Activated T-cell treated with anti-CD3 and anti-CD28 coated beads, Interleukin-2, amount 50 U/mL, for 4 hours (primary cell): ENCODE results near the gene GCA. TPM values are rescaled to one million over a fixed set of nuclear protein-coding genes. Genes with fewer than 3 reads are reported as not detected.

Source experiments
- ATAC-seq, 2 donors: fragments of 200-7000 bp; cut with Tn5 transposase; one replicate each; pipeline ENCODE4 v1.10.0; 2021
- DNase-seq: peaks from one replicate; pipeline ENCODE4 v3.0.0-alpha.2; 2020
- H3K27me3 Mint-ChIP-seq: one replicate; pipeline ENCODE4 v1.8.0; 2021; ENCODE audit warnings: low read depth, mixed read lengths
- H3K36me3 Mint-ChIP-seq: one replicate; pipeline ENCODE4 v1.8.0; 2022; ENCODE audit warnings: mixed read lengths; ENCODE audit not compliant: insufficient read depth
- H3K4me1 Mint-ChIP-seq: one replicate; pipeline ENCODE4 v1.8.0; 2021; ENCODE audit warnings: low read depth, mixed read lengths
- H3K4me3 Mint-ChIP-seq: one replicate; pipeline ENCODE4 v1.8.0; 2021; ENCODE audit warnings: mild to moderate bottlenecking, moderate library complexity, mixed read lengths
- H3K9me3 Mint-ChIP-seq: one replicate; pipeline ENCODE4 v1.8.0; 2021; ENCODE audit warnings: mixed read lengths
- total RNA-seq, 3 donors: library from RNA; stranded (reverse); gene quantifications; one replicate each; pipeline ENCODE4 v1.2.1, GENCODE V29; 2021

Gene GCA
- total RNA-seq, 3 donors from 2014 or later, result 11.1 to 13.0 (median 11.8) TPM

GRCh38 chr2:162317861-162318327 lies 26.0 kb upstream of the GCA start:
- Mint-ChIP-seq H3K4me1 (peaks cover 61% of the 10 kb centered on the region), H3K27me3 (no peaks in the 10 kb centered on the region), H3K36me3 (peaks cover 13% of the 10 kb centered on the region), H3K4me3 (peak overlapping the region; percentile 90), H3K9me3 (no peaks in the 10 kb centered on the region)
- peak; percentile 6 for DNase-seq
- peak; percentile 9 to 25 for ATAC-seq

- Mint-ChIP-seq H3K36me3 (peaks cover 13% of the 10 kb centered on the region), H3K27me3 (no peaks in the 10 kb centered on the region)
Measured at GRCh38 chr2:162318328-162319180, 25.4 kb upstream of the GCA start, which contains the start of gene IFIH1. TSS of gene IFIH1 (minus strand) at chr2:162318684. CDS start at chr2:162318307, 377 bp downstream.

GRCh38 chr2:162320864-162321517 lies 22.9 kb upstream of the GCA start:
- Mint-ChIP-seq H3K27me3 (no peaks in the 10 kb centered on the region), H3K4me3 (no peak overlapping the region), H3K9me3 (no peaks in the 10 kb centered on the region), H3K36me3 (peaks cover 5% of the 10 kb centered on the region), H3K4me1 (peaks cover 37% of the 10 kb centered on the region)
- DNase-seq, result no peak
- no peak for ATAC-seq

More at GRCh38 chr2:162318328-162319180, 25.4 kb upstream of the GCA start, which contains the start of gene IFIH1:
- peak; percentile 63 for DNase-seq
- peak; percentile 84 to 86 for ATAC-seq
- Mint-ChIP-seq H3K4me1 (peaks cover 59% of the 10 kb centered on the region), H3K9me3 (no peaks in the 10 kb centered on the region), H3K4me3 (peak within 1 kb of the TSS; percentile 90)

GRCh38 chr2:162324953-162325352 lies 19.0 kb upstream of the GCA start:
- Mint-ChIP-seq H3K36me3 (peaks cover 2% of the 10 kb centered on the region), H3K4me1 (peaks cover 14% of the 10 kb centered on the region), H3K9me3 (no peaks in the 10 kb centered on the region), H3K4me3 (no peak overlapping the region), H3K27me3 (no peaks in the 10 kb centered on the region)
- DNase-seq (no peak), ATAC-seq (no peak)

- peak; percentile 14 for DNase-seq
- no peaks in the 10 kb centered on the region for H3K27me3 Mint-ChIP-seq
- H3K4me1 Mint-ChIP-seq, result peaks cover 2% of the 10 kb centered on the region
- no peaks in the 10 kb centered on the region for H3K9me3 Mint-ChIP-seq
- no peak overlapping the region for H3K4me3 Mint-ChIP-seq
- peak in 1 of 2 donors; percentile 43 for ATAC-seq
- H3K36me3 Mint-ChIP-seq, result peaks cover 2% of the 10 kb centered on the region
Measured at GRCh38 chr2:162327134-162327769, 16.7 kb upstream of the GCA start.

GRCh38 chr2:162327806-162328205 lies 16.1 kb upstream of the GCA start:
- ATAC-seq (no peak), DNase-seq (no peak)
- Mint-ChIP-seq H3K27me3 (no peaks in the 10 kb centered on the region), H3K36me3 (peaks cover 2% of the 10 kb centered on the region), H3K9me3 (no peaks in the 10 kb centered on the region), H3K4me1 (peaks cover 2% of the 10 kb centered on the region), H3K4me3 (no peak overlapping the region)

GRCh38 chr2:162328424-162329157 lies 15.3 kb upstream of the GCA start:
- Mint-ChIP-seq H3K4me3 (no peak overlapping the region), H3K9me3 (no peaks in the 10 kb centered on the region), H3K27me3 (no peaks in the 10 kb centered on the region), H3K36me3 (peaks cover 2% of the 10 kb centered on the region), H3K4me1 (peaks cover 2% of the 10 kb centered on the region)
- ATAC-seq (no peak), DNase-seq (no peak)

- ATAC-seq (no peak), DNase-seq (no peak)
- Mint-ChIP-seq H3K4me3 (no peak overlapping the region), H3K27me3 (no peaks in the 10 kb centered on the region), H3K36me3 (no peaks in the 10 kb centered on the region), H3K4me1 (peaks cover 2% of the 10 kb centered on the region), H3K9me3 (no peaks in the 10 kb centered on the region)
Measured at GRCh38 chr2:162330881-162331280, 13.1 kb upstream of the GCA start.

GRCh38 chr2:162333968-162334367 lies 10.0 kb upstream of the GCA start:
- Mint-ChIP-seq H3K4me3 (no peak overlapping the region), H3K27me3 (no peaks in the 10 kb centered on the region), H3K36me3 (no peaks in the 10 kb centered on the region), H3K4me1 (no peaks in the 10 kb centered on the region), H3K9me3 (no peaks in the 10 kb centered on the region)
- DNase-seq (no peak), ATAC-seq (peak in 1 of 2 donors; percentile 48)

- H3K9me3 Mint-ChIP-seq, result no peaks in the 10 kb centered on the region
- H3K4me1 Mint-ChIP-seq, result no peaks in the 10 kb centered on the region
- no peak overlapping the region for H3K4me3 Mint-ChIP-seq
- no peaks in the 10 kb centered on the region for H3K36me3 Mint-ChIP-seq
- no peaks in the 10 kb centered on the region for H3K27me3 Mint-ChIP-seq
- DNase-seq, result no peak
- no peak for ATAC-seq
Measured at GRCh38 chr2:162337868-162338267, 6.1 kb upstream of the GCA start.

GRCh38 chr2:162340822-162341221 lies 3.1 kb upstream of the GCA start:
- DNase-seq, result no peak
- no peak for ATAC-seq
- Mint-ChIP-seq H3K4me1 (peaks cover 11% of the 10 kb centered on the region), H3K4me3 (no peak overlapping the region), H3K9me3 (no peaks in the 10 kb centered on the region), H3K36me3 (no peaks in the 10 kb centered on the region), H3K27me3 (no peaks in the 10 kb centered on the region)

- Mint-ChIP-seq H3K4me3 (no peak overlapping the region), H3K27me3 (no peaks in the 10 kb centered on the region), H3K9me3 (no peaks in the 10 kb centered on the region), H3K4me1 (peaks cover 11% of the 10 kb centered on the region), H3K36me3 (no peaks in the 10 kb centered on the region)
- ATAC-seq (no peak), DNase-seq (no peak)
Measured at GRCh38 chr2:162342321-162342720, 1.6 kb upstream of the GCA start.

GRCh38 chr2:162342841-162343240 lies 1.1 kb upstream of the GCA start:
- no peaks in the 10 kb centered on the region for H3K36me3 Mint-ChIP-seq
- peak overlapping the region; percentile 16 for H3K4me3 Mint-ChIP-seq
- no peaks in the 10 kb centered on the region for H3K9me3 Mint-ChIP-seq
- ATAC-seq (no peak), DNase-seq (no peak)
- H3K4me1 Mint-ChIP-seq, result peaks cover 11% of the 10 kb centered on the region
- H3K27me3 Mint-ChIP-seq, result no peaks in the 10 kb centered on the region

GRCh38 chr2:162343492-162343823 lies 474 bp upstream of the GCA start:
- Mint-ChIP-seq H3K9me3 (no peaks in the 10 kb centered on the region), H3K27me3 (no peaks in the 10 kb centered on the region), H3K4me1 (peaks cover 11% of the 10 kb centered on the region), H3K4me3 (peak overlapping the region; percentile 83), H3K36me3 (no peaks in the 10 kb centered on the region)
- DNase-seq, result no peak
- ATAC-seq, result no peak
